Ammon's horn (tissue), 1 donor: ENCODE results near the gene GP1BB.

Source experiments
- DNase-seq: peaks from one replicate; pipeline ENCODE4 v3.0.0-alpha.2; 2016; ENCODE audit warnings: low spot score

GP1BB gene

GRCh38 chr22:19756288-19757128 lies 33.2 kb downstream of the GP1BB start:
- DNase-seq, result no peak

- no peak for DNase-seq
These were observed 34.0 kb downstream of the GP1BB start for GRCh38 chr22:19757140-19757984.

- DNase-seq, result no peak
These were observed 34.9 kb downstream of the GP1BB start for GRCh38 chr22:19757985-19758895.

GRCh38 chr22:19758896-19759426 lies 35.6 kb downstream of the GP1BB start:
- DNase-seq, result no peak

GRCh38 chr22:19759427-19760057 lies 36.2 kb downstream of the GP1BB start:
- no peak for DNase-seq

GRCh38 chr22:19760058-19760950 lies 37.0 kb downstream of the GP1BB start, which contains the start of gene TBX1:
Gene TBX1, plus strand, starts transcription at chr22:19760778. Its CDS starts 66 bp downstream, at chr22:19760844.
- DNase-seq, result no peak

GRCh38 chr22:19760951-19761724 lies 37.8 kb downstream of the GP1BB start:
- no peak for DNase-seq

- no peak for DNase-seq
These were observed 38.6 kb downstream of the GP1BB start for GRCh38 chr22:19761725-19762567.

- DNase-seq, result no peak
These were observed 39.5 kb downstream of the GP1BB start for GRCh38 chr22:19762568-19763457.

- DNase-seq, result no peak
These were observed 40.3 kb downstream of the GP1BB start for GRCh38 chr22:19763458-19764298.

- DNase-seq, result no peak
These were observed 40.9 kb downstream of the GP1BB start for GRCh38 chr22:19764299-19764593.

- DNase-seq, result no peak
These were observed 41.5 kb downstream of the GP1BB start for GRCh38 chr22:19764636-19765476.

GRCh38 chr22:19765477-19766239 lies 42.3 kb downstream of the GP1BB start:
- DNase-seq, result no peak

- no peak for DNase-seq
These were observed 42.8 kb downstream of the GP1BB start for GRCh38 chr22:19766240-19766510.
